Central memory CD4-positive, alpha-beta T cell (primary cell): ENCODE data around the gene OSR1.
A peak's percentile ranks its signal among the peaks of the same experiment; 100 is the strongest.
"Not testable (repeated sequence)": the region's sequence is repeated elsewhere in the genome, so short reads cannot be mapped to it uniquely, and the experiment has no call there.

ENCODE experiments used
- DNase-seq: peaks from one replicate; pipeline ENCODE4 v3.0.0; 2022
- total RNA-seq, 3 experiments: gene quantifications; one replicate each; lab custom pipeline; 2026; lab: John Stamatoyannopoulos, UW

The OSR1 gene
- total RNA-seq, result 0 to 0.07 (median 0) reads per million in 3 experiments

GRCh38 chr2:19358242-19359020 is at the start of gene OSR1:
Gene OSR1 (minus strand): TSS chr2:19358623. CDS start chr2:19353805, 4,818 bp downstream.
- DNase-seq, result no peak

- no peak for DNase-seq
Observed at GRCh38 chr2:19403785-19404184, 45.4 kb upstream of the OSR1 start.

DNA sequence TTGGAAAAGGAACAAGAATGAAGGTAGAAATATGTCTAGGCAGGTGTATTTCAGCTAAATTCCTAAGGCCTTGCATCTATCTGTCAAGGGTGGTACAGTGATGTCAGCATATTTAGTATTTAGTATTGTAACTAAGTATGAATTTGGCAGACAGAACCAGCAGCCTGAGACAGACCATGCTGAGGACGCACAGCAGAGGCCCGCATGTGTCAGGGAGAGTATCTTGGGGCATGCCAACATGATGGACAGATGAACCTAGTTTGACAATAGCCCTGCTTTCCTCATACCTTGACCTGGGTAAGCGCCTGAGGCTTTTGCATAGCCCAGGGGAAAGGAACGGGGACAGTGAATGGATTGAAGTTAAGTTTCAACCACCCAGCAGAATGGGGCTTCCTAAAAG is 33.8 kb upstream of the OSR1 start:
- no peak for DNase-seq

GRCh38 chr2:19389469-19389868 is 31.0 kb upstream of the OSR1 start:
- not testable (repeated sequence) for DNase-seq

DNA sequence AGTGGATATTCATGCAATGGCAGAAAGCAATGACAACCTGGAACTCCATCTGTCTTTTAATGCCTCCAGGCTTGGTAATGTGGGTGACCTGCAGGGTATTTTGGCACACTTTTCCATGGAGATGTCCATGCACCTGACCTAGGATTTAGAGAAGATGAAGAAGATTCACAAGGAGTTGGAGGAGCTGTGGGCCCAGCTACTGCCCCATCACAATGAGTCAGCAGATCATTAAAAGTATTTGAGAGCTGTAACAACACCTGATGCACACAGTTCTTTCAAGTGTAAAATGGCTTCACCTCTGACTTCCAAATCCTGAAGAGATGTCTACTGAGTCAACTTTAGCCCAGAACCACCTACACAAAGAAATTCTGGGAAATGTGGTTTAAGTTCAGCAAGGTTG is 22.1 kb upstream of the OSR1 start:
- DNase-seq, result no peak

DNA sequence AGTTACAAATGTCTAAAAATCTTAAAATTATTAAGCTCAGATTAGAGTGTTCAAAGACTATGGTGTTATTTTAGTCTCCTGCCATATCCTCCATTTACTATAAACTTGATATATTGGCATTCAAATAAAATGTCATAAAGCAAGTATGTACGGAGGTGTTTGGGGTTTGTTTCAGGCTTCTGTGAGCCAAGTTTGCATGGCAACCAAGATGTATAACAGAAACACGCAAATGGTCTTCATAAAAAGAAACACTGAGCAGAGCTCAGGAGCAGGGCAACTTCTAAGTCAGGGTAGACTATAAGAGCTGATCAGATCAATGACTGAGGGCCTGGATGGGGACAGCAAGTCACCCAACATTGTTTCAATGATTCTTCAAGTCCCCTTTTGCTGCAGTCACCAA is 20.5 kb upstream of the OSR1 start:
- DNase-seq, result no peak

DNA sequence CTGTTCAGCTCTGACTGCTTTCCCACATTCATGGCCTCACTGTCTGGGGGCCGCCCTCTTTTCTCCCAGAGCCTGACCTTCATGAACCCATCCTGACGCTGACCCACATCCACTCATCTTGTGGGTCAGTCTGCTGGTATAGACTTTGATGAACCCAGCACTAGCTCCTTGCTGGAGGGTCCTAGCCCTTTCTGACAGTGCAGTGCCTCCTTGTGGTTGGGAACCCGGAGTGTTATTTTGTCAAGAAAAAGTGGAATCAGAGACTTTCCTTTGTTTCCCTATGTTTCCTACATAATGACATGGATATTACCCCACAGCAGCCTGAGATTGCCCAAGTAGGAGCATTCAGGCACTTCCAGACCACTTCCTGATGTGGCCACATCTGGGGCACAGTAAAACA is 19.3 kb upstream of the OSR1 start:
- no peak for DNase-seq

- DNase-seq, result no peak
Observed at GRCh38 chr2:19373352-19373751, 14.9 kb upstream of the OSR1 start.

DNA sequence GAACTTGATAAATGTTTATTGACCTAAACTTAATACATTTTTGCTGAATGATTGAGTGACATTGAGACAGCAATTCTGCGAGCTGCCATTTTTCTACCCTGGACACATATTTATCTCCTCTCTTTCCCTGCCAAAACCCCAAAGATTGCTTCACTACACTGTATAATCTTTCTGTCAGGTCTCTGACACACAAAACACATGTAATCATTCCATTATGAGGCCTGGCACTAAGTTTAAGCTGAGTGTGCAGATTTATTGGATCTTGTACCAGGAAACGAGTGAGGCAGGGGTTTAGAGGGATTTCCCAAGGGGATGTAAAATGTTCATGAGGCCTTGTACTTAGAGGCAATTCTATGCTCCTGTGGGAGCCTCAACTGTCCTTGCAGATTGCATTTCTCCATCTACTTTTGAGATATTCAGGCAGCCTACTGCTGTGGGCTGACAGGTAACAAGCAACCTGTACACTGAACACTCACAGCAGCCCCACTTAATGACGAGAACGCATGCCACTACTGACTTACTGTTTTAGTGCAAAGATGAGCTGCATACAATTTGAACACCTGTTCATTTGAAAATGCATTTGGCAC is 13.7 kb upstream of the OSR1 start:
- DNase-seq, result no peak

DNA sequence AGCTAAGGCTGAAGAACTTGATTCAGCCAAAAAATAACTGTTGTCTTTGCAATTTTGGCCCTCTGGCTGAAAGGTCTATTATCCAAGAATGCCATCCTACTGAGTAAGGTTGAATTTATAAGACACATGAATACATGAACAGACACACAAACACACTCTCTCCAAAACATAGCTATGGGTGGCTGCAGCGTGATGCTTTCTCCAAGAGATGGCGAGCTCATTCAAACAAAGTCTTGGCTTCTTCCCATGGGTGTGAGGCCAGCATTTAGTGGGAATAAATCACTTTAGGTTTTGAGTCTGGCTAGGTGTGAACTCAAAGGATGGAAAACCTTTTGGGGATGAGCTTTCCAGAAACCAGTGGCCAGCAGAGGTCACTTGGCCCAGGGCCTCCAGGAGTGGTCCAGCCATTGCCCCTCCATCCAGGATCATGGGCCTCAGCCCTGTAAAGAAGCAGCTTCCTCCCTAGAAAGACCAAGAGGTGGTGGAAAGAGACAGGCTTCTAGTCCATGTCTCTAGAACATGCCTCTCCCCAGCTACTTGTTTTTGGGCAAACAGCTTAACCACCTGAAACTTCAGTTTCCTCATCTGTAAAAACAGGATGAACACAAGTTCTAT is 11.0 kb upstream of the OSR1 start:
- no peak for DNase-seq

DNA sequence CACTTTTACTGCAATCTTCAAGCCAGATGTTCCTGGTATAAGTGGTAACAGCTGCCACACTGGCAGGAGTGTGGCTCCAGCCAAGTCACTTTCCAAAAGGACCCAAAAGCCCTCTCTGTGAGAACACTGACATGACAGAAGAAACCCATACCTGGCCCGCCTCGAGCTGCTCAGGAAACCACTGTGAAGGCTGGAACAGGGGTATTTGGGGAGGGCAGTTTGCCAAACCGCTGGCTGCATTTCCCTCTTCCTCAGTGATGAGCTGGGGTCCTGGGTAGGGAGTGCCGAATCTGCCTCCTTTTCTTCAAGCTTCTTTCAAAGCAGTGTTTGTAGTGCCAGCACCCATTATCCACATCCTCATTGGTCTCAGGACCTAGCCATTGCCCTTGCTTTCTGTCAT is 10.3 kb upstream of the OSR1 start:
- DNase-seq, result no peak

- no peak for DNase-seq
Observed at GRCh38 chr2:19367326-19367725, 8.9 kb upstream of the OSR1 start.

DNA sequence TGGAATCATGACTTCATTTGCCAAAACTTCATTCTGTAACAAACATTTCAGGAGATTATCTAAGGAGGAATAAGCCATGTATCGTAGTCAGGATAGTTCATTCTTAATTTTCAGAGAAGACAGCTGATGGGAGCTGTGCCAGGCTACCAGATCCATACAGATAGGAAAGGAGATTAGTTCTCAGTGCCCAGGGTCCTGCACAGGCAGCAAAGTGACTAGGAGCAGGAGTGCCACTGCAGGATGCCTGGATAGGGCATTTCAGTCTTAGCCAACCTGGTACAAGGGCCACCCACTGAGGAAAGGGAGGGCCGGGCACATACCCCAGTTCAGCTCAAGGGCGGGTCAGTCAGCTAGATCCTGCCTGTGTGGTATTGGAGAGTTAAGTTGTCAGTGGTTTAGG is 6.7 kb upstream of the OSR1 start:
- no peak for DNase-seq

DNA sequence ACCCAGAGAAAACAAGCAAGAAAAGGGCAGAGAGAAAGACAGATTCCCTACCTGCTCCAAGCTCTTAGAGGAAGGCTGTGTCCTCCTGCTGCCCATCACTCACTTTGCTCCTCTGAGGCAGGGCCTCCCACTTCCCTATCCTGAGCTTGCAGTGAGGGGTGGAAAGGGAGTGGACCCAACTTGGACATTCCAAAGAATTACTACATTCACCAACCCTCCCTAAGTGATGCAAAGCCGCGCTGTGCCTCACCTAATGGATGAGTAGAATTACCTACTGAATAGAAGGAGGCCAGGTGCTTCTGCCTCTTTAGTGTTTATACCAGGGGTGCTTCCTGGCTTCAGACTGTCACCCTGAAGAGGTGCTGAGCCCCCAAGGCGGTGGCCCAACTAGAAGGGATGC is 5.6 kb upstream of the OSR1 start:
- DNase-seq, result no peak

- DNase-seq, result no peak
Observed at GRCh38 chr2:19363474-19363778, 5.0 kb upstream of the OSR1 start.

GRCh38 chr2:19362755-19363473 is 4.5 kb upstream of the OSR1 start:
- DNase-seq, result no peak

DNA sequence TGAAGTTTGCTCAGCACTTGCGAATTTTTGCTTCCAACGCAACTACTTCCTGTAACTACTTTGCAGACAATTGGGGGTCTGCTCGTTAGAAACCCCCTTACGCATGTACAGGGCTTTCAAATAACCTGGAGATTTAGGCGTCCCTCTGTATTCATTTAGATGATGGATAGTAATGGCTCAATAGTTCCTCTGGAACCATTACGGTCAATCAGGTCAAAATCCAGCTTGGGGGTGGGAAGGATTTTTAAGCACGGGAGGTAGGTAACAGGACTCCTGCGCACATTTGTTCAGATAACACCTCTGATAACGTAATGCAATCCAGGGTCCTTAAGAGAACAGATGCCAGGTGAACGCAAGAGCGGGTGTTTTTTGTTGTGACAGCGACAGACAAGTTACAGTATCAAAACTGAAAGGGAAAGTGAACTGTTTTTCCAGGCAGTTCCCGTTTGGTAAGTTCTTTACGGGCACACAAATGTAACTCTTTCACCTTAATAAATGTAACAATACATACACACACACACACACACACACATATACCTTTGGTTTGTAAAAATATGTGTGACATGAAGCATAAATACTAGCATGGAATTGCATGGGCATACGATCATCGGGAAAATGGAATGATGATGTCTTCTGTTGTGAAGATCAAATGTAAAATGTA is 3.8 kb upstream of the OSR1 start:
- peak; percentile 49 for DNase-seq

DNA sequence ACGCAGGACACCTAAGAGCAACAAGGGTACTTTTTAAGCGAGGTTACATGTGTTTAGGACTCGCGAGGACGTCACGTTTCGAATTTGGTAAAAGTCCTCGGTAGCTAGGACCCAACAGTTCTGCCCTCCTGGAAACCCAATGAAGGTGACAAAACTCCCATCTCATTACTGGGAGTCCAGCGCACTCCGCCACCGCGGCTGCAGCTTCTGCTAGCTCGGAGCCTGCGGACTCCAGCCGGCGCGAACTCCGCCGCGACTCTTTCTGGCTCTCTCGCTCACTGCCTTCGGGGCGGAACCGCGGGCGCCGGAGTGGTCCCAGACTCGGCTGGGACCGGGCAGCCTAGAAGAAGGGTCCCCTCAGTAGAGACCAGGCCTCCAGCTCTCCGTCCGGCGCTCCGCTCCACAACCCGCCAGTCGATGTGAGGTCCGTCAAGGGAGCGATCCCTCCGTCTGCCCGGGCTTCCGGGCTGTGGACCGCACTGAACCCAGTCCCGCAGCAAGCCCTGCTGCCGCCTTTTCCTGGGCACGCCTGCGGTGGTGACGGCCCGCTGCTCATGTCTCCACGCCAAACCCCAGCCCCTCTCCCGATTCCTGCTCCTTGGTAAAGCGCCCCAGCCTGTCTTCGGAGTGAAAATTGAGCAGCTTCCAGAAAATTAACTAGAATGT is 3.0 kb upstream of the OSR1 start:
- no peak for DNase-seq

DNA sequence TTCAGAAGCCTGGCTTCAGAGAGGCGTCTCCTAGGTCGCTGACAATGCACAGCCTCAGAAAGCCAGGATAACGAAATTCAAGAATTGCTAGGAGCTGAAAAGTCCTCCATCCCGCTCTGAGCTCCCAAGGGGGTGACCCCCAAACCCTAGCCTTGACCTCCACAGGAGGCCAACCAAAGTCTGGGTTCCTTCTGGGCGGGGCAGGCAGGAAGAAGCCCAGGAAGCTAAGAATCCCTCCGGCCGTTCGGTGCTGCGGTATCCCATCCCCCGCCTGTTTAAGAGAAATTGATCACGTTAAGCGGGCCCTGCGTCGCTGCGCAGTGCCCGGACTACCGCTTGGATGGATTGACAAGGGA is 2.5 kb upstream of the OSR1 start:
- DNase-seq, result no peak

- no peak for DNase-seq
Observed at GRCh38 chr2:19360266-19360965, 2.0 kb upstream of the OSR1 start.

GRCh38 chr2:19359456-19359855 is 1.0 kb upstream of the OSR1 start:
- no peak for DNase-seq

GRCh38 chr2:19359021-19359357 is 566 bp upstream of the OSR1 start:
- no peak for DNase-seq
